IMR-90 (cell line): Measurements from ENCODE around the gene ATP2A3. TPM values are rescaled to one million over a fixed set of nuclear protein-coding genes. Genes with fewer than 3 reads are reported as not detected.

Source experiments
- ATAC-seq: fragments of 200-7000 bp; cut with Tn5 transposase; 2 replicates; pipeline ENCODE4 v1.9.1; 2020; ENCODE audit warnings: low read depth, mild to moderate bottlenecking, moderate library complexity
- BruUV-seq: library from RNA; stranded (reverse); fragments of 400-500 nt; replicated peaks from 2 replicates; lab custom pipeline; 2021; lab: Mats Ljungman, UMichigan
- CTCF ChIA-PET: fragments of 300-600 bp; formaldehyde crosslinking; extraction: SDS; loops from one replicate; lab custom pipeline; 2021; ENCODE audit warnings: antibody characterized with exemption; lab: Yijun Ruan, JAX
- POLR2A ChIA-PET: fragments of 300-600 bp; sonication (Branson Sonifier 250); formaldehyde crosslinking; loops from one replicate; lab custom pipeline; 2022; ENCODE audit warnings: antibody characterized with exemption; ENCODE audit not compliant: unreplicated experiment; lab: Charles Lee
- DNase-seq: peaks from one replicate; pipeline ENCODE4 v3.0.0; 2013
- H2AFZ ChIP-seq: replicated peaks from 2 replicates; pipeline ENCODE3; 2013; ENCODE audit warnings: low read length, mild to moderate bottlenecking; ENCODE audit not compliant: poor library complexity
- H2AK5ac ChIP-seq: 2 replicates; pipeline ENCODE4 v1.6.1; 2013; ENCODE audit warnings: low read depth, low read length, inconsistent platforms
- H2AK9ac ChIP-seq: replicated peaks from 2 replicates; pipeline ENCODE3; 2013; ENCODE audit warnings: mild to moderate bottlenecking, low read depth, low read length, moderate library complexity; ENCODE audit not compliant: poor library complexity
- H2BK120ac ChIP-seq: 2 replicates; pipeline ENCODE4 v1.6.1; 2013; ENCODE audit warnings: low read depth, low read length, inconsistent platforms
- H2BK15ac ChIP-seq: 3 replicates; pipeline ENCODE4 v1.6.1; 2013; ENCODE audit warnings: low read depth, low read length, inconsistent platforms
- H2BK20ac ChIP-seq: 2 replicates; pipeline ENCODE4 v1.6.1; 2013; ENCODE audit warnings: low read depth, mild to moderate bottlenecking, inconsistent platforms, low read length, moderate library complexity
- H2BK5ac ChIP-seq: 2 replicates; pipeline ENCODE4 v1.6.1; 2013; ENCODE audit warnings: mild to moderate bottlenecking, low read depth, low read length, inconsistent platforms; ENCODE audit not compliant: poor library complexity, severe bottlenecking
- H3K14ac ChIP-seq: replicated peaks from 2 replicates; pipeline ENCODE4 v1.6.1; 2013; ENCODE audit warnings: low read depth, low read length, inconsistent platforms
- H3K18ac ChIP-seq: 2 replicates; pipeline ENCODE4 v1.6.1; 2013; ENCODE audit warnings: low read depth, low read length, control low read depth
- H3K23ac ChIP-seq: 2 replicates; pipeline ENCODE4 v1.6.1; 2013; ENCODE audit warnings: low read depth, low read length, inconsistent platforms
- H3K27ac ChIP-seq: 2 replicates; pipeline ENCODE4 v1.5.1; 2013; ENCODE audit warnings: mild to moderate bottlenecking, control low read depth, low read length; ENCODE audit not compliant: insufficient read depth
- H3K27me3 ChIP-seq: 2 replicates; pipeline ENCODE4 v1.6.1; 2013; ENCODE audit warnings: low read length; ENCODE audit not compliant: control insufficient read depth, insufficient read depth
- H3K36me3 ChIP-seq: 2 replicates; pipeline ENCODE4 v1.6.1; 2013; ENCODE audit warnings: low read length, mixed read lengths; ENCODE audit not compliant: control insufficient read depth, insufficient read depth
- H3K4ac ChIP-seq: 2 replicates; pipeline ENCODE4 v1.6.1; 2013; ENCODE audit warnings: low read depth, low read length, inconsistent platforms
- H3K4me1 ChIP-seq: 2 replicates; pipeline ENCODE4 v1.6.1; 2013; ENCODE audit warnings: low read length, mixed read lengths; ENCODE audit not compliant: control insufficient read depth, insufficient read depth
- H3K4me2 ChIP-seq: 2 replicates; pipeline ENCODE4 v1.6.1; 2013; ENCODE audit warnings: low read depth, mild to moderate bottlenecking, control low read depth, low read length, moderate library complexity
- H3K4me3 ChIP-seq: 2 replicates; pipeline ENCODE4 v1.5.1; 2013; ENCODE audit warnings: low read depth, mild to moderate bottlenecking, control low read depth, low read length, moderate library complexity; ENCODE audit not compliant: insufficient read depth
- H3K56ac ChIP-seq: 2 replicates; pipeline ENCODE4 v1.6.1; 2013; ENCODE audit warnings: low read length, inconsistent platforms; ENCODE audit not compliant: insufficient read depth; ENCODE audit errors: extremely low read depth
- H3K79me1 ChIP-seq, 2 experiments: 2 replicates each; pipeline ENCODE4 v1.6.1; 2013; ENCODE audit warnings: low read length in 2 of 2, inconsistent platforms in 1 of 2, low read depth in 1 of 2
- H3K9ac ChIP-seq: 2 replicates; pipeline ENCODE4 v1.6.1; 2013; ENCODE audit warnings: low read depth, low read length, control low read depth
- H3K9me1 ChIP-seq: 2 replicates; pipeline ENCODE4 v1.6.1; 2013; ENCODE audit warnings: low read length, inconsistent platforms; ENCODE audit not compliant: insufficient read depth
- H3K9me3 ChIP-seq: 2 replicates; pipeline ENCODE4 v1.6.1; 2013; ENCODE audit warnings: low read length; ENCODE audit not compliant: control insufficient read depth, insufficient read depth
- H4K20me1 ChIP-seq: 2 replicates; pipeline ENCODE4 v1.6.1; 2013; ENCODE audit warnings: low read length, inconsistent platforms; ENCODE audit not compliant: insufficient read depth
- H4K5ac ChIP-seq: 2 replicates; pipeline ENCODE4 v1.6.1; 2013; ENCODE audit warnings: mild to moderate bottlenecking, low read depth, low read length, control low read depth
- H4K8ac ChIP-seq, 2 experiments: 2 replicates each; pipeline ENCODE4 v1.6.1; 2013; ENCODE audit warnings: low read depth in 2 of 2, low read length in 2 of 2, control low read depth in 1 of 2, inconsistent platforms in 1 of 2
- H4K91ac ChIP-seq: 2 replicates; pipeline ENCODE4 v1.6.1; 2013; ENCODE audit warnings: low read depth, low read length, inconsistent platforms; ENCODE audit not compliant: insufficient read depth
- BHLHE40 ChIP-seq: fragments of 150-350 bp; IDR thresholded peaks from 2 replicates; pipeline ENCODE4 v1.6.1; 2016; ENCODE audit warnings: mild to moderate bottlenecking, low read depth, low read length
- CEBPB ChIP-seq: IDR thresholded peaks from 2 replicates; pipeline ENCODE4 v1.6.1; 2012; ENCODE audit warnings: low read depth, low read length, improper control_type of control experiment
- CHD1 ChIP-seq: IDR thresholded peaks from 2 replicates; pipeline ENCODE4 v1.6.1; 2012; ENCODE audit warnings: low read depth, low read length, improper control_type of control experiment
- CTCF ChIP-seq: conservative IDR thresholded peaks from 2 replicates; pipeline ENCODE4 v1.5.1; 2012; ENCODE audit warnings: mild to moderate bottlenecking, low read depth, low read length, improper control_type of control experiment
- ELK1 ChIP-seq: fragments of 150-350 bp; IDR thresholded peaks from 2 replicates; pipeline ENCODE4 v1.6.1; 2016; ENCODE audit warnings: low read depth, mild to moderate bottlenecking, low read length, moderate library complexity, borderline replicate concordance
- FOS ChIP-seq: fragments of 150-350 bp; IDR thresholded peaks from 2 replicates; pipeline ENCODE4 v1.6.1; 2016; ENCODE audit warnings: low read depth, low read length
- MAFK ChIP-seq: IDR thresholded peaks from 2 replicates; pipeline ENCODE4 v1.6.1; 2012; ENCODE audit warnings: low read depth, low read length, improper control_type of control experiment
- MAZ ChIP-seq: IDR thresholded peaks from 2 replicates; pipeline ENCODE4 v1.6.1; 2012; ENCODE audit warnings: low read depth, mild to moderate bottlenecking, low read length, improper control_type of control experiment, moderate library complexity, borderline replicate concordance
- MXI1 ChIP-seq: IDR thresholded peaks from 2 replicates; pipeline ENCODE4 v1.6.1; 2012; ENCODE audit warnings: low read depth, mild to moderate bottlenecking, low read length, moderate library complexity, borderline replicate concordance
- NFE2L2 ChIP-seq: fragments of 150-350 bp; IDR thresholded peaks from 2 replicates; pipeline ENCODE4 v1.6.1; 2016; ENCODE audit warnings: low read depth, mild to moderate bottlenecking, low read length
- POLR2A ChIP-seq: IDR thresholded peaks from 2 replicates; pipeline ENCODE4 v1.6.1; 2012; ENCODE audit warnings: mild to moderate bottlenecking, low read depth, low read length
- RAD21 ChIP-seq: IDR thresholded peaks from 2 replicates; pipeline ENCODE4 v1.6.1; 2012; ENCODE audit warnings: low read length, improper control_type of control experiment
- RFX5 ChIP-seq: IDR thresholded peaks from 2 replicates; pipeline ENCODE4 v1.8.0; 2012; ENCODE audit warnings: low read depth, mild to moderate bottlenecking, low read length, moderate library complexity
- USF2 ChIP-seq: fragments of 150-350 bp; IDR thresholded peaks from 2 replicates; pipeline ENCODE4 v1.6.1; 2017; ENCODE audit warnings: mild to moderate bottlenecking, antibody characterized with exemption, low read length, low read depth
- whole genome bisulfite sequencing, 2 experiments: methylation state at CpG; one replicate each; pipeline versions ENCODE4 v1.1.5 to v1.1.7; 2013; ENCODE audit warnings: missing lambda C conversion rate in 2 of 2; ENCODE audit not compliant: insufficient read length in 1 of 2; ENCODE audit errors: extremely low coverage in 2 of 2; 5-methylcytosine and 5-hydroxymethylcytosine counted together
- dilution Hi-C: fragments of 300-500 bp; cut with HindIII; formaldehyde crosslinking; loops from one replicate; pipeline ENCODE4 v1.14.3; 2018; ENCODE audit warnings: low sequenced_read_pairs; ENCODE audit not compliant: unreplicated experiment
- in situ Hi-C: fragments of 300-500 bp; cut with MboI; formaldehyde crosslinking; loops from 3 replicates; pipeline ENCODE4 v1.14.3; 2019; ENCODE audit warnings: low sequenced_read_pairs, inconsistent platforms, mixed read lengths
- intact Hi-C: fragments of 100-400 bp; cut with micrococcal nuclease; formaldehyde crosslinking; loops from 2 replicates; pipeline ENCODE4 v1.10.0; 2022
- polyA plus RNA-seq, 3 experiments: library from polyadenylated mRNA; depleted of rRNA; stranded (reverse); fragments of >200 nt; gene quantifications; 2 replicates each; pipeline ENCODE4 v1.2.3, GENCODE V29; 2012; ENCODE audit warnings: low replicate concordance in 1 of 3
- total RNA-seq: library from RNA; depleted of rRNA; stranded (reverse); fragments of >200 nt; gene quantifications from 2 replicates; pipeline ENCODE4 v1.2.3, GENCODE V29; 2012

ATP2A3 gene
- total and polyA plus RNA-seq, 2 of the 4 experiments (the other 2 are of a cell fraction) = 0.18 to 0.63 TPM

- Histone ChIP-seq H2AK5ac (peak overlapping the region; percentile 89; the same call in 1 of the 2 replicates), H3K9me1 (peaks cover 17% of the 10 kb centered on the region), H3K4me2 (no peak overlapping the region), H3K56ac (no peak overlapping the region), H3K14ac (no peak overlapping the region), H3K18ac (no peak overlapping the region), H3K23ac (no peak overlapping the region), H3K4me1 (peaks cover 14% of the 10 kb centered on the region), H3K9ac (no peak overlapping the region), H3K36me3 (peaks cover 25% of the 10 kb centered on the region), H3K4me3 (no peak overlapping the region), H3K4ac (0 out of 2 replicates have a peak overlapping the region, but pooled peaks have one; percentile 56), H2BK15ac (no peak overlapping the region), H2BK5ac (no peak overlapping the region), H4K5ac (no peak overlapping the region), H2BK20ac (0 out of 2 replicates have a peak overlapping the region, but pooled peaks have one; percentile 55), H3K27ac (no peak overlapping the region), H2AFZ (no peak overlapping the region), H3K9me3 (no peaks in the 10 kb centered on the region), H2AK9ac (peak overlapping the region; percentile 43), H3K79me1 (peaks cover 0 to 12% of the 10 kb centered on the region in 2 experiments; a peak in 1 of 4 replicates), H3K27me3 (no peaks in the 10 kb centered on the region), H4K8ac (no peak overlapping the region; a peak in 1 of 4 replicates), H4K91ac (peak overlapping the region; percentile 49; the same call in 1 of the 2 replicates), H4K20me1 (peaks cover 11% of the 10 kb centered on the region), H2BK120ac (peak overlapping the region; percentile 37; the same call in 1 of the 2 replicates)
- 73% methylated on average over 6 of the region's 46 CpGs; no CpG with 5 or more reads in 1 of the 2 experiments for WGBS, 2 experiments
- ChIA-PET POLR2A (no interaction called here), CTCF (no interaction called here)
- TF ChIP-seq POLR2A (no peak), ELK1 (no peak), NFE2L2 (no peak), RFX5 (no peak), CTCF (no peak), CEBPB (no peak), MXI1 (no peak), FOS (no peak), CHD1 (no peak), BHLHE40 (no peak), MAFK (no peak), MAZ (no peak), USF2 (no peak), RAD21 (no peak)
- intact Hi-C loops (loop anchor here (5.0 kb wide), 1 partner anchor 266 kb away; no protein-coding TSS in a partner anchor), dilution Hi-C loops (no loop called here), in situ Hi-C loops (loop anchor here (25.0 kb wide), 1 partner anchor 266 kb away; no protein-coding TSS in a partner anchor)
- BruUV-seq = no TSS peak
- ATAC-seq (no peak), DNase-seq (no peak)
These were observed 39.5 kb upstream of the ATP2A3 start for GRCh38 chr17:4003501-4004421.
